ENCODE measurements around the gene IMMP2L.

Gene IMMP2L

DNA sequence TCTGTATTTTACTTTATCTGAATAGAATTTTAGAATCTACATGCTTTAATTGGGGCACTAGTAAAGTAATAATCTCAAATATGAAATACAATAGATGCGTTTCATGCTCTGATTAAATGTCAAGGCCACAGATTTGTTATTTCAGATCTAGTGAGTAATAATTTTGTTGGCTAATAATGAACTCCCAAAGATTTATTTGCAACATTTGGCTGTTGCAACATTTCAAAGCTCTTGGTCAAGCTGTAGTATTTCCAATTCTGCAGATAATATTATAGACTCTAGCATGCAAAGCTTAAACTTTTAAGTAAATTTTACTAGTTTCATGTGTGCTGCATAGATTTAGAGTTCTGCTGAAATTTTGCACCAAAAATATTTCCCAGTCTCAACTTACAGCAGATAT lies 454.7 kb downstream of the IMMP2L start:
- no peak for DNase-seq (ENCODE audit: low read depth in 2 of 2, low spot score in 1 of 2)

DNA sequence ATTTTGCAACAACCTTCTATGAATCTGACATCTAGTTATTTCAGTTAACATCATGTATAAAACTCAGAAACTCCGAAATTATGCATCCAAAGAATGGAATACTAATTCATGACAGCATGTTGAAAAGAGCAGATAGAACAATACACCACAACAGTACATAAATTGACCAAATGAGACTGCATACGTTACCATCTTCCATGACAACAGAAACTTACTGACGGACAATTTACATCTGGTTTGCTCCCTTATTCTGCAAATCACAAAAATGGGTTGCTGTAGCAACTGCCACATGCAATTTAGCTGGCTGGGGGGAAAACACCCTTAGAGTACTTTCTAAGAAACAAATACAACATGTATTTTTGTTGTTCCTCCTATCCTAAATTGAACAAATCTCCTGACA lies 457.0 kb downstream of the IMMP2L start:
- no peak for DNase-seq (ENCODE audit: low read depth in 2 of 2, low spot score in 1 of 2)

DNA sequence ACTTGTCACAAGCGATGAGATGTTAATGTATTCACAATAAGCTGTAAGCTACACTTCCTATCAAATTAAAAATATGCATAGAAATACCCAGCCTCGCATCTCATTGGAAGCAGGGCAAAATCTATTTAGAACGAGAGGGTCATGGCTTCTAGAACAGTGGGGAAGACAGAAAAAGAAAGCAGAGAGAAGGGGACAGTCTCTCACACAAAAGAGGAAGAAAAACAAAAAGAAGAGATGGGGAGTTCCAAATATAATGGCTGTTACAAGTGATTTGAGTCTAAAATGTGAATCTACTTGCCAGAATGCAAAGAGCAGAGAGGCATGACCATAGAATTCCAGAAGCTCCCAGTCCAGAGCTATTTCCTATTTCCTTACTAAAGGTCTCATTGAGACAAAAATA lies 457.6 kb downstream of the IMMP2L start:
- no peak for DNase-seq (ENCODE audit: low read depth in 2 of 2, low spot score in 1 of 2)

DNA sequence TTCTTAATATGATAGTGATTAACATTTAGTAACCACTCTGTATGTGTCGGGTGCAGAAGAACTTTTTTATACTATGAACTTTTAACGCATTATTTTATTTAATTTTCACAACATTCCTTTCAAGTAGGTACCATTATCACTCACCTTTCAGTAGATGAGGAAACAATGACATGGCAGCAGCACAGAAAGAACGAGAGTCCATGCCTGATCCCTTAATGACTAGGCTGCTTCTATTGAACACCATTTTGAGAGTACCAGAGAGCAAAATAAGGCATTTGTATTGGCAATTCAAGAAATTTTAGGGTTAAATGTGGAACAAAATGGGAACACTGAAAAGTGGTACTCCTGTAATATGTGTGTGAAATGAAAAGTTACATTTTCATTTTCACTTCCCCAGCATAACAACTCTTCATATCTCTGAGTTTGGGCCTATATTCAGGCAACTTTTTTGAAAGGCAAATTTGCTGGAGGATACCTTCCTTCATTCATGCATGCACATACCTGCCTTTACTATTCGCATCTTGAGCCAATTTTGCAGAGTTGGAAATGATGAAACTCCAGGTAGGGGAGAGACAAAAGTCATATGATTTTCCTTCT lies 458.5 kb downstream of the IMMP2L start:
- DNase-seq (ENCODE audit: low read depth in 2 of 2, low spot score in 1 of 2) = no peak

DNA sequence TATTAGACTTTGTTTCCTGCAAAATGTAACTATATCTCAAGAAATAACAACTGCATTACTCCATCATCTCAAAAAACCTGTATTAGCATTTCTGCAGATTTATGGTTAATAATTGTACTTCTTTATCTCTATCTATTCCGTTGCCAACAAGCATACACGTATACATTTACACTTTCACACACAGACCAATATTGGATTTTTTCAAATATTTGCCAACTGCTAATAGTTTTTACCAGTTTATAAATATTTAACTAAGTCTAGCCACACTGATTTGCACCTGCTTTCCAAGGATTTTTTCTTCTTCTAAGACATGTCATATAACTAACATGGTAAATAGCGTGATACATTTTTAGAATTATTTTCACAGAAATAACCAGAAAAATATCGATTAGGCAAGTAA lies 459.2 kb downstream of the IMMP2L start:
- no peak for DNase-seq (ENCODE audit: low read depth in 2 of 2, low spot score in 1 of 2)

DNA sequence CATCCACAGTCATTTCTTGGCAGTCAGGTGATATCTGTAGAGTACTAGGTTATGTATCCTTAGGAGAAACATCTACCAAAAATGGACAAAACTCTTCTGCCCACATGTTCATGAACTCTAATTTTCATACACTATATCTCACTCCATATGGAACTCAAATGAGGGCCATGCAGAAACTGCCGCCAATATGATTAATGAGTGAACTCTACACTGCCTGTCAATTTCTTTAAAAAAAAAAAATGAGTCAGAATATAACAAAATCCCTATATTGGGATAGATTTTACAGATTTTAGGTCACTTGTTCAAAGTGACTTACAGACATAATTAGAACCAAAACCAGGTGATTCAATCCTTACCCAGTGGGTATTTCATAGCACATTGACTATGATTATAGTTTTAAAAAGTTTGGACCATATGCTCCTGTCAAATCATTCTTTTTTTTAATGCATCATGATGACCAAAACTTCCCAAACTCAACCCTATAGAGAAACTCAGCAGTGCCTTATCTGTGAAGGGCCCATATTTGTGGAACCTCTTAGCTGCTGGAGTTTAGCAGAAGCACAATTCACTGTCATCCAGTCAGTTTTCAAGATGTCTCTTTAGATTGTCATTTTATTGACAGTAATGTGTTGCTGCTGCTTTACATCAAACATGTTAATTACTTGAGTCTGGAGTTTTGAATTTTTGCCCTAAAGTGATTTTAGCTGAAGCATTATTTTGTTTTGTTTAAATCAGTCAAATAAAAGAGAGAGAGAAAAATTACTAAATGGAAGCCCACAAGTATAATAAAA lies 460.2 kb downstream of the IMMP2L start:
- DNase-seq (ENCODE audit: low read depth in 2 of 2, low spot score in 1 of 2) = no peak

DNA sequence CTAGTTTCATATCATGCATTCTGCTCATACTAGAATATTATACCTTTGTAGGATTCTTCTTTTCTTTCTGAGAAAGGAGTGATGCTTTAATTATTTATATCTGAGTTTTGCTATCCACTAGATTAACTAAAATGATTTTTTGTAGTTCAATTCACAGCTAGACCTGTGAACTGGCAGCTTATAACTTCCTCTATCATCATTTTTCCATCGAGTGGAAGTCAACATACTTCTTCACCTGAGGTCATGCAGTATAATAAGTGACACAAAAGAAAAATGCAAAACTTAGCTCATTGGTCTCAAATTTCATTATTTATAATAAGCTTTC lies 463.4 kb downstream of the IMMP2L start:
- DNase-seq (ENCODE audit: low read depth in 2 of 2, low spot score in 1 of 2) = no peak

DNA sequence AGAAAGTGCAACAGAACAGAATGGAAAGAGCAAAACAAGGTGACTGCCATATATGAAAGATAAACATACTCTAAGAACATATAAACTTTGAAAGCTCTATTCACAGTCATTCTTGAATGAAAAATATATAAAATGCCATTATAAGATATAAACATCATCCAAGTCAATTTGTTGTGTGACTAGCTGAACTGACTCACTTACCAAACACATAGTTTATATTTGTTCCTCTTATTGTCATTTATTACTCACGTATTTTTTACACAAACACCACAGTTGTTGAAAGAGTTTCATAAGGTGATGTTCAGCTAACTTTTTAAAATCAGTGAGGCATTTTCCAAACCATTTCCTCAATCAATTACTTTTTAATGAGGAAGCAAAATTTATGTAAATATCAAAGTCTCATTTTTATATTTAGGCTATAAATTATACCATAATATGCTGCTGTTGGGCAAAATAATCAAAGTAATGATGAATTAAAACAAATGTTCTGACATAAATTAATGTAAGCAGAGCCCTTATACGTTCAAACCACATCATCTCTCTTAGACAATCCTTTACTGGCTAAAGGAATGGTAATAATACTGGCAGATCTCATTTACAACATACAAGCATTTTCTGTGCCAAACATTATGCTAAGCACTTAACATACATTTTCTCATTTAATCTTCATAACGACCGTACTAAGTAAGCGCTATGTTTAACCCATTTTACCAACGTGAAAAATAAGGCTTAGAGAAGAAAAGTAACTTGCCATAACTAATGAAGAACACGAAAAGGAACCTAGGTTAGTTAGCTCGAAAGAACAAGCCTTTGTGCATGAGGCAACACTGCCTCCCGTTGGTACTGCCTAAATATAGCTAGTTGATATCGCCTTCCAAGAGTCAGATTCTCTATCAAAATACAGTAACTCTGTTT lies 464.0 kb downstream of the IMMP2L start:
- DNase-seq (ENCODE audit: low read depth in 2 of 2, low spot score in 1 of 2) = peak in 1 of 2 donors; percentile 25

DNA sequence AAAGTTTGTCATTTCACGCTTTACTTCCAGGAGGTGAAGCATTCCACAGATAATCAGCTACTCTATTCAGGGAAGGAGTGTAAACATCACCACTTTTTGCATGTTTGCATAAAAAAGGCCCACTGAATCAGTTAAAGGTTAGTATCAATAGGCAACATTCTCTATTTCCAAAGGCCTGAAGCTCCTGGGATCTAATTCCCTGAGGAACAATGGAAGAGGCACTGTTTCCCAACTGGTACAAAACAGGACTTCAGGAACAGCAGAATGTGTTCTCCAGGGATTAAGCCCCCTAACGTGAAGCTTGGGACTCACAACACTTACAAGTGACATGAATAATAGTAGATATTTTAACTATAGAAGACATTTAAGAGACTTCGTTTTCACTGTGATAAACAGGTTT lies 465.3 kb downstream of the IMMP2L start:
- DNase-seq (ENCODE audit: low read depth in 2 of 2, low spot score in 1 of 2) = no peak

DNA sequence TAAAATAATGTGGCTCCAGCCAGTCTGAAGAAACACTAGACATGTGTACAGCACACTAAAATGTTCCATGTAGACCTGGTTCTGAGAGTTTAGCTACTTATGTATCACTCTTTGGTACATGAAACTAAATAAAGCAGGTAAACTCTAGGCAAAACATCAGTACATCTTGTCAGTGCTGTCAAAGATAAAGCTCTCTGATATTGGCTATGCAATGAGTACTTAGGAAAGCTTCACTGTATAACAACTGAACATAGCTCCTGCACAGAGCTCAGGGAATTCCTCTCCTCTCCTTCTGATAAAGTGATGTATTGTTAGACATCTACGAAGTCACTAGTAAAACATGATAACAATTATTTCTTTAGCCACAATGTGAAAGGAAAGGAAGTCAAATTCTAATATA lies 467.9 kb downstream of the IMMP2L start:
- DNase-seq (ENCODE audit: low read depth in 2 of 2, low spot score in 1 of 2) = no peak

DNA sequence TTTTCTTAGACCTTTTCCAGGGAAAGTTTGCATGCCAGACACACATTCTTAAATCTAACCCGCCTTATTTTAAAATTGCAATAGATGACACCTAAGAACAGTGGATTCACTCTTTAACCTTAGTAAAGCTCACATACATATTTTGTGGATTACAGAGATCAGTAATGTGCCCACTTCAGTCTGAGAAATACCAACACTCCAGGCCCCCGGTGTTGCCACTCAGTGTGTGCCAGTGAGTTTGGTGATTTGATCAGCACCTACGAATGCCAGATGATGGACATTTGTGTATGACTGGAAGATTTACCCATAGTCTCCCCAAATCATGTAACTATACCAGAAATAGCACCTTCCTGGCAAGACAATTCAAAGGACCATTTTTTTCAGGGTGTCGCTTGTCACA lies 468.8 kb downstream of the IMMP2L start:
- DNase-seq (ENCODE audit: low read depth in 2 of 2, low spot score in 1 of 2) = no peak

DNA sequence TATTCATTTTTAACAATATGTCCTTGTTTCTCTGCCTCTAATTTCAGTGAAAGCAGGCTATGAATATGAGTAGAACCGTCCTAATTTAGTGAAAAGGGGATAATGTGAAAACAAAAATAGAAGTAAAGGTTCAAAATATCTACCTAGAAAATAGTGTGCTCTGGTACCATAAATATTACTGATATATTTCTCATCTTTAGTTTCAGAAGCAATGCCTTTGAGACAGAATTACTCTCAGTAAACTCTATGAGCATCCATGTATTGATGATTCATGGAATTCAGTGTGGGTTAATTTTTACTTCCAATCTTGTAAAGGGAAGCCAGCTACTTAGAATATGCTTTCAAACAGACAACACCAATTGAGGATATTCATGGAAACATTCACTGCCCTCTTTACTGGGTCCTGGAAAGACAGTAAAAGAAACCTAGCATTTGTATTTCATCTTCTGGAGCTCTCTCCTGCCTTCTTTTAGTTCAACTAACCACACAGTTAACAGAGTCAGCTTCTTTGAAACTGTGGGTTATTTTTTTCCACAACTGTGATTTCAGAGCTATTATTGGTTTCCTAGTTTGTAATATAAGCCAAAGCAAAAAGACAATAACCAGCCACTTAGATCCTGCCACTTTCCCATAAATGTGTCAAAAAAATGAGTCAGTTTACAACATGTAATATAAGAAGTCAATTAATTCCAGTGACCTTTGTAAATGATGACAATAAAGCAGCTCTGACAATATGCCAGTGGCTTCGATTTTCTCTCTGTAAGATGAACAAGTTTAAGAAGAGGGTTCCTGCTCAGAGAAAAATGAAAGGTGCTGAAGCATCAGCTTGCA lies 469.7 kb downstream of the IMMP2L start:
- no peak for DNase-seq (ENCODE audit: low read depth in 2 of 2, low spot score in 1 of 2)

DNA sequence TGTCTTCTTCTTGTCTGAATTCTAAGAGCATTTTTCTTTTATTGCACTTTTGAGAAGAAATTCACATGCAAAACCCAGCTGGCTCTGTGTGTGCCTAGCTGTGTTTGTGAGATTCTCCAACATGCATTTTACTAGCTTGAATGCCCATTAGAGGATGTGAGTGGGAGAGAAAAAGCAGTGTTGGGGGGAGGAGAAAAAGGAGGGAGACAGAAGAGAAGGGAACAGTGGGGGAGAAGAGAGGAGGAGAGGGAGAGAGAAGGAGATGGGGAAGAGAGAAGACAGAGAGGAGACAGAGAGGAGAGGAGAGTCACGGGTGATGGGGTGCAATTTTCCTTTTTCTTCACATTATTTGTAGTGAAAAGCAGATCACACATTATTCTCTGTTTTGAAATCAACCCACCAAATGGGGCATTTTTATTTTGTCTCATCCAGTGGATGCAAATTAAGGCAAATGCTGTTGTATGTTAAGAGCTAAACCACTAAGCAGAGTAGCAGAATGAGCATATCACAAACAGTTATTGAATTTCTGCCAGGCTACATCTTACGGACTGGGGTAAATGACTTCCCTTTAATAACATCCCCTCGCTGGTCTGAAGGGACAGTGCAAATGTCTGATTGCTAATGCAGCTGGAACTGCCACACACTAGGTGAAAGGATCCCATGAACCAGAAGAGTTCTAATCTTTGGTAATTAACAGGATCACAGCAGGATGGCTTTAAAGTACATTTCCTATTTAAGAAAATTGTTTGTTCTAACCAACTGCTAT lies 470.5 kb downstream of the IMMP2L start:
- DNase-seq (ENCODE audit: low read depth in 2 of 2, low spot score in 1 of 2) = no peak

DNA sequence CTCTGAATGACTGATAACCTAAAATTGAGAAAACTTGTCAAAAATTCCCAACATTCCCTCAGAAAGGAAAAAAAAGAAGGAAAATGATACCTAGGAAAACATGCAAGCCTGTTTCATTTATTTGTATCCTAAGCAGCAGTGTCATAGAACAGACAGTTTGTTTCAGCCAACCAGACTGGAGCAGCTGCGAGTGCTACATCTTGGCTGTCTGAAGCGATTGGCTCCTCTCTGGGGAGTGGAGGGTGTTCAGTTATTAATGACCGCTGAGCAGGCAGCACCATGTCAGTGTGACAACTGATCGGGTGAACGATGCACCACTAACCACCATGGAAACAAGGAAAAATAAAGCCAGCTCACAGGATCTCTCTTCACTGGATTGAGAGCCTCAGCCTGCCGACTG lies 471.4 kb downstream of the IMMP2L start, which contains the start of gene LRRN3:
TSS of gene LRRN3 (plus strand) at position 282 of the 400 bp plus-strand sequence. CDS start 31,646 bp downstream, outside the sequence.
- DNase-seq (ENCODE audit: low read depth in 2 of 2, low spot score in 1 of 2) = peak in 1 of 2 donors; percentile 11

DNA sequence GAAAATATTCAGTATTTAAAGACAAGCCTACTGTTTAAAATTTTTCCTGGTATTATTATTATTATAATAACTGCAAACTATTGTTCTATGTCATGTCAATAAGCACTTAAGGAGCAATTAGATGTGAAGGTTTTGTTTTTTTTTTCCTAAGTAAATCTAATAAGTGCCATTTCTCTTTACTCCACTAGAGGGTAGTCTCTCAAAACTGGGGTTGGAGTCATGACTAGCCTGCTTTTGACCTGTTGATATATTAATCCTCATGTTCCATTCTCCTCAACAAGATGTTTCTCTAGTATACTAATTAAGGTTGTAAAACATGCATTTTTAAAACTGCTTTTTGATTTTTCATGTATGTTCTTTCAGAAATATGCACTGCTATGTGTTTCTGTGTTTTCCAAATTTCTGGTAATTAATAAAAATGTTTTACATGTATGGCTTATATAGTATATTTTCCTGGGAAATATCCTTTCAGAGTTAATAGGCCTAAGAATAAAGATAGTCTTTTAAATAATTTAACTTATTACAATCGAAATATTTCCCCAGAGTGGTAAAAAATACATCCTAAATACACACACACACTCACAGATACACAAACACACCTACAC lies 472.4 kb downstream of the IMMP2L start:
- DNase-seq (ENCODE audit: low read depth in 2 of 2, low spot score in 1 of 2) = no peak

DNA sequence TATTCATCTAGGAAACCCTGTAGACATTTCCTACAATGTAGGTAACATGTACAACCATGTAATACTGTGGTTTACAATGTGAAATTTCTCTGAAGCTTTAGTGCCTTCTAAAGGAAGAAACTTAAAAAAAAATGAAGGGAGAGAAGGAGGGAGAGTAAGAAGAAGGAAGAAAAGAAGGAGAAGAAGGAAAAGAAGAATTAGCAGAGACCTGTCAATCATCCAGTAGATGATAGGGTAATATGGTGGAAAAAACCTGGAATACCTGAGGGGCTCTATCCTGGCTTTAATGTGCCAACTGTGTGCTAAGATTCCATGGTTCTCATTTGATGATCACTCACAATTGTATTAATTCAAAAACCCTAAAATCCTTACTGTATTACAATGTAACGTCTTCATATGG lies 474.0 kb downstream of the IMMP2L start:
- DNase-seq (ENCODE audit: low read depth in 2 of 2, low spot score in 1 of 2) = no peak

DNA sequence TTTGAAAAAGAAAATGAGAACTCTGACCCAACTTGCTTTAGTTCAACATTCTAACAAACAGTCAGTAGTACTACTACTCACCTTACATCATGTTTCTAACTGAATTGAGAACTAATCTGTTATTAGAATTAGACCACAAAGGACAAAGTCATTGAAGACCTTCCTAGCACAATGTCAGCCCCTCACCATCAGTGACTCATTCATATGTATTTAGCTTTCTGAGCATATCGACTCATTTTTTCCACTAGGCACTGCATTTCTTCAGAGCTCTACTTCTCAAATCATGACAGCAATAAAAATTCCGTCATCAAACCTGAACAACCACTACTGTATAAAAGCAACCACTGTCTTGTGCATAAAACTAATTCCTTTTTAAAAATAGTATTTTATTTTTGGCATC lies 475.8 kb downstream of the IMMP2L start:
- DNase-seq (ENCODE audit: low read depth in 2 of 2, low spot score in 1 of 2) = no peak

DNA sequence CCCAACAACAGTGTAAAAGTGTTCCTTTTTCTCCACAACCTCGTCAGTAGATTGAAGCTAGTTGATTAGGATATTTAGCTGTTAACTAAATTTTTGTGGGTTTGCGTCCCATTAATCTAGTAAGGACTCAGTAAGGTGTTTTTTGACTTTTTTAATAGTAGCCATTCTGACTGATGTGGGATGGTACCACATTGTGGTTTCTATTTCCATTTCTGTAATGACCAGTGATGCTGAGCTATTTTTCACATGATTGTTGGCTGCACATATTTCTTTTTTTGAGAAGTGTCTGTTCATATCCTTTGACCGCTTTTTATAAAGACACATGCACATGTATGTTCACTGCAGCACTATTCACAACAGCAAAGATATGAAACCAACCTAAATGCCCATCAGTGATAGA lies 476.9 kb downstream of the IMMP2L start:
- DNase-seq (ENCODE audit: low read depth in 2 of 2, low spot score in 1 of 2) = no peak

DNA sequence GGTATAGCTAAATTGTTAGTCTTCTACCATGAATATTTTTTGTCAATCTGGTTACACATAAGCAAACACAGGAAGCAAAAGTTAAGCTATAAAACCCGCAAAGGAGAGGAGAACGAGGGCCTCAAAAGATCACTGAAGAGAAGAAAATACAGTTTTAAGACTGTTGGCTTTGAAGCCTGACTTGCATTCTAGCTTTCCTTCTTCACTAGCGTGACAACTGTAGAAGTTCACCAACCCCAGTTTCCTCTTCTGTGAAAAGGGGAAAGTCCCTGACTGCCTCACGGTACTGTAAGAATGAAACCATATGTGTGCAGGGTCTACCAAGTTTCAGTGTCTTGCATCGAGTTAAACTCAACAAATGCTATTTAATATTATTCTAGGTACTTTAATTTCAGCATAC lies 478.9 kb downstream of the IMMP2L start:
- DNase-seq (ENCODE audit: low read depth in 2 of 2, low spot score in 1 of 2) = peak in 1 of 2 donors; percentile 15

DNA sequence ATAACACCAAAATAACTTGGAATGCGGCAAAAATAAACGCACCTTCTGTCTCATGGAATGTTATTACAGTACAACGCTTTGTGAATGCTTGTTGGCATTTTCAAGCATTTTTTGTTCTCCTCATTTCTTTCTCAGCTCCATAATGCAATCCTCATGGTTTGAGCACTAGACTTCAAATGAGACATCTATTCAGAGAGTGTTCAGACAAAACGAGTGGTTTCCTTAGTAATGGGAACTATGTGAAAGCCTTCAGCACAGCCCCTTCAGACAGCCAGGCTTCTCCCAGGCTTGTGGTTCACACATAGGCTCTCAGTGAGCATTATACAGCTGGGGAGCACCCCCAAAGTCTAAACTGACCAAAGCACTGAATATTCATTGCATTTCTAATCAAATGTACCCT lies 479.9 kb downstream of the IMMP2L start:
- no peak for DNase-seq (ENCODE audit: low read depth in 2 of 2, low spot score in 1 of 2)

All from stimulated activated CD8-positive, alpha-beta memory T cell treated with anti-CD3 and anti-CD28 coated beads, Interleukin-4, amount 100 ng/mL, for 1 hour (primary cell).